ENCODE measurements around the gene ADIRF.
"Not testable (repeated sequence)": the region's sequence is repeated elsewhere in the genome, so short reads cannot be mapped to it uniquely, and the experiment has no call there.

The ADIRF gene

DNA sequence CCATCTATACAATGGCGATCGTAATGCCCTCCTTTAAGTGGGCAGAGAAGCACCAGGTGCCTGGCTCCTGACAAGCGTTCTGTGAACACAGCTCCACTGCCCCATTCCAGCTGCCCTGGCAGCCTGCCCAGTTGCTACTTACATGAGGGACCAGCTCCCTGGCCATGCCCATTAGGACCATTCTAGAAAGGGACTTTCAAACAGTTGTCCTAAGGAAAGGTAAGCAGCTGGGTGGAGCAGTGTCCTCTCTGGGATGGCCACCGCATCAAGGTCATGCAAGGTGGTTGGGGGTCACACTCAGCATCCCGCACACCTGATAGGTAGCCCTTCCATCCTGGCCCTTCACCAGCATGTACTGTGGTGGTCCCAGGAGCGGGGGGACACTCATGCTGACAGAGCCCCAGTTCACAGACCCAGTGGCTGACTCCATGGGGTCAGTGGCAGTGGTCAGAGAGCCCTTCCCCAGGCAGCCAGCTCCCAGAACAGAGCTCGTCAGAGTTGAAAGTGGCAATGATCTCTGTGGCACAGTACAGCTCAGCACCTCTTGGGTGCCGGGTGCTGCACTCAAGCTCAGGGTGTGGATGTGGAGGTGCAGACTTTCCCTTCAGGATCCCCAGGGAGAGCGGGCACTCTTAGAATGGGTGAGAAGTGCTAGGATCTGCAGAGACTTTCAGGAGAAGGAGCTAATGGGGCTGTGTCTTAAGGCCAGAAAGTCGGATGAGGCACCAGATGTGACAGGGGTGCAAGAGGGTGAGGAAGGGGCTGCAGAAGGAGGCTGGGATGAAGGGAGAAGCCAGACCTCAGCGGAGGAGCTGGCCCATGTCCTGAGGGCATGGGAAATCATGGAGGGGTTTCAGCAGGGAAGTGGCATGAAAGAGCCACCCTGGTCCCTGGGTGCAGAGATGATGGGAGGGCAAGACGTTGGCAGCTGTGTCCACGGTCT is 21.8 kb upstream of the ADIRF start:
- no peak for DNase-seq (ENCODE audit: low read depth, low spot score)

DNA sequence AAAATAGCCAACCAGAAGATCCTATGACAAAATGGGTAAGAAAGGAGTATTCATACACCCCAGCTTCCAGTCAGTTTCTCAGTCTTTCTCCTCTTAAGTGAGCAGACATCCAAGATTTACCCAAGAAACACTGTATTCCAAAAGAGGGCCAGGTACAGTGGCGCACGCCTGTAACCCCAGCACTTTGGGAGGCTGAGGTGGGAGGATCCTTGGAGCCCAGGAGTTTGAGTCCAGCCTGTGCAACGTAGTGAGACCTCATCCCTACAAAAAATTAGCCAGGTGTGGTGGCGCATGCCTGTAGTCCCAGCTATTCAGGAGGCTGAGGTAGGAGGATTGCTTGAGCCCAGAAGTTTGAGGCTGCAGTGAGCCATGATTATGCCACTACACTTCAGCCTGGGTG is 20.5 kb upstream of the ADIRF start:
- not testable (repeated sequence) for DNase-seq (ENCODE audit: low read depth, low spot score)

DNA sequence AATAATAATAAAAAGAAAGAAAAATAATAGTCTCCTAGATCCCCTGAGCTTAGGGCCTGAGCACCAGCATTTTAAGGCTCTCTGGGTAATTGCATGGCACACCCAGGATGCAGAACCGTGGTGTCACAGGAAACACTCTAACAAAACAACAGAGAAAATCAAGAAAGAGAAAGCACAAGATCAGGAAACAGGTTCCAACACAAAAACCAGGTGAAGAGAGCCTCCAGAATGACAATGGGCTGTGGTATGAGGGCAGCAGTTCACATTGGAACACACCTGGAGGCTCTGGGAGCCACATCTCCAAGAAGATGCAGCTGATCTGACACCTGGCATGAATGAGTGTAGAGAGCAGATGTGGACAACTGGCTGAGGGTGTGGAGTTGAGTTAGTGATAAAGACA is 17.9 kb upstream of the ADIRF start:
- no peak for DNase-seq (ENCODE audit: low read depth, low spot score)

DNA sequence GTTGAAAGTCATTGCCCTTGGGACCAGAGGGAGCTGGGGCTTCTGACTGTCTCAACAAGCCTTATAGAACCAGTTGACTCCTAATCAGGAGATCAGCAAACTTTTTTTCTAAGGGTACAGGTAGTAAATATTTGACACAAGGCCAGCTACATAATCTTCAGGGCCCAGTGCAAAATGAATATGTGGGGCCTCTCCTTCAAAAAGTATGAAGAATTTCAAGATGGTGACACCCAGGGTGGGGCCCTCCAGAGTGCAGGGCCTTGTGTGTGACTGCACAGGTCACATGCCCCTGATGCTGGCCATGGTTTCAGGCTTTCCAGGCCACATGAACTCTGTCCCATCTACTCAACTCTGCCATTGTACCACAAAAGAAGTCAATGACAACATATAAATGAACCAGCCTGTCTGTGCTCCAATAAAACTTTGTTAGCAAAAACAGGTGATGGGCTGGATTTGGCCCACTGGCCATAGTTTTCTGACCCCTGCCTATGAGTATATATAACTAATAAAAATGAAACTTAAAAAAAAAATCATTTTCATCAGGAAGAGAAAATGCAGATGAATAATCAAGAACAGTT is 17.0 kb upstream of the ADIRF start:
- DNase-seq (ENCODE audit: low read depth, low spot score): no peak

DNA sequence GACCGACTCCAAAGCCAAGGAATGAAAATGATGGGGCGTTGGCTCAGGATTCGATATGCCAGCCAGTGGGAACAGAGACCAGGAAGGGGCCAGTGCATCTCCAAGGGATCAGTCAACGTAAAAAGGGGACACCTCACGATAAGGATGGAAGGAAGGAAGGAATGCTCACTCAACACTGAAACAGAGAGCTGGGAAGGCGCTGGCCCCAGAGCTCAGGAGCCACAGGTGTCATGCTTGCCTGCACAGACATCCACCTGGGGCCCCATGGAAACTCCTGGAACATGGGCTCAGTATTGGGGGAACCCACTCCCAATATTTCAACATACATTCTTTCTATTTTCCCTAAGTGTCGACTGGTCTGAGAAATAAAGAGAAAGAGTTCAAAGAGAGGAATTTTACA is 16.2 kb upstream of the ADIRF start:
- no peak for DNase-seq (ENCODE audit: low read depth, low spot score)

DNA sequence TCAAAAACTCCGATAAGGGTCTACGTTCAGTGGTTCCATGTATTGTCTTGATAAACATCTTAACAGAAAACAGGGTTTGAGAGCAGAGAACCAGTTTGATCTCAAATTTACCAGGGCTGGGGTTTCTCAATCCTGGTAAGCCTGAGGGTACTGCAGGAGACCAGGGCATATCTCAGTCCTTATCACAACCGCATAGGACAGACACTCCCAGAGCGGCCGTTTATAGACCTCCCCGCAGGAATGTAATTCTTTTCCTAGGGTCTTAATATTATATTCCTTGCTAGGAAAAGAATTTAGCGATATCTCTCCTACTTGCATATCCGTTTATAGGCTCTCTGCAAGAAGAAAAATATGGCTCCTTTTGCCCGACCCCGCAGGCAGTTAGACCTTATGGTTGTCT is 15.6 kb upstream of the ADIRF start:
- not testable (repeated sequence) for DNase-seq (ENCODE audit: low read depth, low spot score)

DNA sequence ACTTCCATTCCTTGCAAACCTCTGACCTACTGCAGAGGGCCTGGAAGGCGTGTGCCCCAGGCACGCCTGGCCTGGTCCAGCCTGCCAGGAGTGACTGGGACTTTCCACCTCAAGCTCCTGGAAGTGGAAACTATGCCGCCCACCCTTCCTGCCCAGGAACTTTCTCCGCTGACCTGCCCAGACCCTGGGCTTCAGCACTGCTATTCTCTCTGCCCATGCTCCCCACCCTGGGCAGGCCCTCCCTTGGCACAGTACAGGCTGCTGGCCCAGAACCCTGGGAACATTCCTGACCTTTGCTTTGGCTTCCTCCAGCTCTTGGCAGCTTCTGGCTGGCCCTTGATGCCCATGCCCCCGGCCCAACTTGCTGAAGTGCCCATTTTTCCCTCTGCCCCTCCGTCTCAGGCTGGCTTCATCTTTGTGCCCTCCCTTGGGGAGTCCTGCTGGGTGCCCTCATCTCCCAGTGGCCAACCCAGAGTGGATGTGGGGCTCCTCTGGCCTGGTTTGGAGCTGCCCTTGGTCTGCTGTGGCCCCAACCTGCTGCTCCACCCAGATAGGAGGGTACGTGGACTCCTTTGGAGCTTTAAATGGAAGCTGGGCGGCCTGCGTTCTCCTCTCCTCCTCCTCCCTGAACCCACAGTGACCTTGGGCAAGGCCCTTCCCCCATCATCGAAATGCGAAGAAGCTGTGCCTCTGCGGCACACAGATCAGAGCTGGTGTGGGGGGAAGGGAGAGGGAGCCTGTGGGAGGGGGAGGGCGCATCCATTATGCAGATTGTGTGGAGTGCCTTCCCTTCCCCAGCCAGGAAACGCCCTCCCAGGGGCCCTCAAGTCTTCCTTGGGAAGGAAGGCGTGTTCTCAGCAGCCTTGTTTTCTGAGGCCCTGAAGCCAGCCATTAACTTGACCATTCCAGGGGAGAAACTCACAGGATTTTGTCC is 14.3 kb upstream of the ADIRF start:
- DNase-seq (ENCODE audit: low read depth, low spot score): no peak

DNA sequence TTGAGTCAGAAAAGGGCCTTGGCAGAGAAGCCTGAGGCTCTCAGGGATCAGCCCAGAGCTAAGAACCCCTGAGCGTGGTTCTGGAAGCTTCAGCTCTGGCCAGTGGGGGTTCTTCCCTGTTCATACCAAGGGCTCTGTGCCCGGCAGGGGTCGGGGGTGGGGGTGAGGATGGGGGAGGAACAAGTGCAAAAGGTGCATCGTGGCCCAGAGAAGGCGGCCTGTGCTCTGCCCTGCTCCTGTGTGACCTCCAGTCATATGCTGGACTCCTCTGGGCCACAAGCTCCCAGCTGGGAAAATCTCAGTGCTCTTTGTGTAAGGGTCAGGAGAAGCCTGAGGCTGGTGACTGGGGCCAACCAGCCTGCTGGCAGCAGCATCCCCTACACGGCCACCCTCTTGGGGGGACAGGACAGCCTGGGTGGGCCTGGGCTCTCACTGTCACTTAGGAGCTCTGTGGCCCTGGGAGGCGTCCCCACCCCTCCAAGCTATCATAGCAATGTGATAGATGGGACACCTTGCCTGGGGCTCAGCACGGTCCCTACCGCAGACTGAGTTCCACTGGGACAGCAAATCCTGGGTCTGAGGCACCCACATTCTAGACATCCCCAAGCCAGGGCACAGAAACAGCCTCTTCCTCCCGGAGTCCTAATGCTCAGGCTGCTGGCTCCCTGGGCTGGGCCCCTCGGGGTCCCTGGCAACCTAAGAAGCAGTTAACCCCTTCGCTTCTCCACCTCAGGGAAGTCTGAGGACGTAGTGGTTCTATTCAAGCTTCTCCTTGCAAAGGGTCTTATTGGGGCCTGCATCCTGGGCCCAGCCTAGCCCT is 13.4 kb upstream of the ADIRF start:
- DNase-seq (ENCODE audit: low read depth, low spot score): no peak

DNA sequence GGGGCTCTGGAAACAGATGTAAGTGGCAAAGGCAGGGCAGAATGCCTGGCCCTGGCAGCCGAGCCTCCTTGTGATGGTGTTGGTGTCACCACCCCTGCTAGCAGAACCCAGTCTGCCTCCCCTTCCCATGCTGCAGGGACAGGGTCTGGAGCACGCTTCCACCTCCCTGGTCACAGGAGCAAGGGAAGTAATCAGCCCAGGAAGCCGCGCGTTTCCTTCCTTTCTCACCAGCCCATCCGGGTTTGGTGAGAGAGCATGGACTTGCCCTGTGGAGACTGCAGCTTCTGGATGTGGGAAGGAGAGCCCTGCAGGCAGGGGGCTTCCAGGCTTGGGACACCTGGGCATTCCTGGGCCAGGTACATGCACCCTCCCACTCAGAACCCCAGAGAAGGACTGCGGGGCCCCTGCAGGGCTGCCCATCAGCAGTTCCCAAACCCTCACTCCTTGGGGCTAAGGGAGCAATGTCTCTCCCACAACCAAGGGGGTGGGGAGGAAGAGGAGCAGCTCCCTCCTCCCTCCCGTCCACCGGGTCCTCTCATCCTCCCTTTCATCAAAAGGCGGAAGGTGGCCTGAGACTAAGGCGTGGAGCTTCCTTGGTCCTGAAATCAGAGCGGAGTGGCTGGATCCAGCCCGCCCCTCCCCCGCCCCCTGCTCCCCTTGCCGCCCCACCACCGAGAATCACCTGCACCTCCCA is 12.6 kb upstream of the ADIRF start:
- no peak for DNase-seq (ENCODE audit: low read depth, low spot score)

DNA sequence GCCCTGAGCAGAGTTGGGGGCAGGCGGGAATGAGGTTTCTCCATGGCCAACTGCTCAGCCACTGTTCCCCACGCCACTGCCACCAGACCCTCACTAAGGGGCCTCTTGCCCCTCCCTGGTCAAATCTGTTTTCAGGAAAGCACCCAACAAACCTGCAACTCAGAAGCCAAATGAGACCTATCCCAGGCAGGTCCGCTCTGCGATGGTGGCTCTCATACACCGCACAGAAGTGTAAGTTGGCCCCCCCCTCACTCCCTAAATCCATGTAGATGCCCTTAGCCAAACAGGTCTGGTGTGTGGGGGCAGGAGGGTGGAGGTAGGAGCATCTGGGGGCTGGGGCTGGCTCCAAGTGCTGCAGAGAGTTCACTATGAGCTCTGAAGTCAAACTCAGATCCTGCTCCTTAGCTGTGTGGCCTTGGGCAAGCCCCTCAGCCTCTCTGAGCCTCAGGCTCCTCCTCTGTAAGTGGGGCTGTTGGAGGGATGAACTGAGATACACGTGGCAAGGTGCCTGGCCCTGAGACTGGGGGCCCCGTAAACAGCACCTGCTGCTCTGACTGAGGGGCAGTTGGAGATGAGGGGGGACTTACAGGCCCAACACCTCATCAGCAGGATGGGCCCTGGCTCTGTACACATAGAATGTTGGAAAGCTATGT is 12.0 kb upstream of the ADIRF start:
- DNase-seq (ENCODE audit: low read depth, low spot score): no peak

DNA sequence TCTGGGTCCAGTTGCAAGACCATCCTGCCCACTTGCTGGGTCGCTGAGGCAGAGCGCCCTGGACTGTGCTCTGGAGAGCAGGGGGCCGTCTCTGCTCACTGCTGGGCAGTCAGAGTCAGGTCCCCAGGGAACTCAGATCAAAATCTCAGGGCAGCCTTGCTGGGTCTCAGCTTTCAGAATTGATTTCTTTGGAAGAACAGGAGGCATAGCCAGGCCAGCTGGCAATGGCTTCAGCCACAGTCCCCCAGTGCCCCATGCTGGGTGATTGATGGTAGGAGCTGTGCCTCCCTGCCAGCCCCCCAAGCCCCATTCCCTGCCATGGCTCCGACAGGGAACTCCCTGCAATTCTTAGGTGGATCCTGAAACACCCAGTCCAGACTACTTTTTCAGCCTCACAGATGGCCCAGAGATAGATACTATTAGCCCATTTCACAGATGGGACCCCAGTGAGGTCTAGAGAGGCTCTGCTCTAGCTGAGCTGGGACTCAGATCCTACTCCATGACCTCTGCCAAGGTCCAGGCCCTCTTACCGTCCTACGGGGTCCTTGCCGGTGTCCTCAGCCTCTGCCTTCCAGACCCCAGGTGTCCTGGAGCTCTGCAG is 11.3 kb upstream of the ADIRF start:
- DNase-seq (ENCODE audit: low read depth, low spot score): no peak

DNA sequence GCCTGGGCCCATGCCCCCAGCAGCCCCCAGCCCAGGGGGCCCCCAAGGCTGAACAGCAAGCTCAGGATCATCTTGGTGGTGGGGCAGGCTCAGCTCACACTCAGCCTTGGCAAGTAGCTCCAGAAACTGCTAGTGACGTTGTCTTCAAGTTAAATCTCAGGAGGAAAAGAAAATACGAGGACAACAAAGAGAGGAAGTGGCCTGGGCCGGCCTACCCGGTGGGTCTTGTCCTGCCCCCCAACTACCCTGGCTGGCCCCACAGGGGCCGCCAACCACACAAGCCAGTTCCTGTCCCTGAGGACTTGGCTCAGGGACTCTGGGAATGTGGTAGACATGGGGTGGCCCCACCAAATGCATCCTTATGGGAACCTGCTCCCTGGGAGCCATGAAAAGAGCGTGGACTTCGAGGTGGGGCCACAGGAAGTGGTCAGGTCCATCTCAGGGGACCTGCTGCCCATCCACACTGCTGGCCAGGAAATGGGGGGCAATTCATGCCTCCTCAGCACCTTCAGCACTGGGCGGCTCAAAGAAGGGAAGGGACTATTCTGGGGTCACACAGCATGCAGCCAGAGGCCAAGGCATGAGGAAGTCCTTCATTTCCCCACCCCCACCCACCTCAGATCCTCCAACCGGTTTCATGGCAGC is 10.7 kb upstream of the ADIRF start, which contains the start of gene MMRN2:
Gene MMRN2 (minus strand): TSS at position 145 of the 645 bp plus-strand sequence. CDS start 74 bp downstream, at position 71.
- DNase-seq (ENCODE audit: low read depth, low spot score): no peak

DNA sequence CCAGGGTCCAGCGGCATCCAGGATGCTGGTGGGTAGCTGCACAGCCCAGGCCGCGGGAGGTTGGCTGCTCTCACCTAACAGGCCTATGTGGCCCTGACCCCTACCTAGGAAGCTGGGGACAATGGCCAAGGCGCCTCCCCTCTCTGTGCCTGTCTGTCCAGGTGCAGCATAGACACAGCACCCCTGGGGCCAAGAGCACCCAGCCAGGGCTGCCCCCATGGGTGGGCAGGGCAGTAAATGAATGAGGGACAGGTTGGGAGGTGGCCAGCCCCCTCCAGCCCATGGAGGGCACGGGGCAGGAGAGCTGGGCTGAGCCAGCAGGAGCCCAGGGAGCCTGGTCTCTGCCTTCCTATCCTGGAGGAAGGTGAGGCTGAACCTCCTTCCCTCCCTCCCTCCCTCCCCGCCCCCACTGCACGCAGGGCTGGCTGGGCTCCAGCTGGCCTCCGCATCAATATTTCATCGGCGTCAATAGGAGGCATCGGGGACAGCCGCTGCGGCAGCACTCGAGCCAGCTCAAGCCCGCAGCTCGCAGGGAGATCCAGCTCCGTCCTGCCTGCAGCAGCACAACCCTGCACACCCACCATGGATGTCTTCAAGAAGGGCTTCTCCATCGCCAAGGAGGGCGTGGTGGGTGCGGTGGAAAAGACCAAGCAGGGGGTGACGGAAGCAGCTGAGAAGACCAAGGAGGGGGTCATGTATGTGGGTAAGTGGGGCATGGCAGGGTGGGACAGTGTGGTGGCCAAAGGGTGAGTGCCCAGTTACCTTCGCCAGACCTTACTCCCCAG is 10.0 kb upstream of the ADIRF start, which contains the start of gene SNCG:
Gene SNCG (plus strand): TSS at position 484 of the 785 bp plus-strand sequence. CDS start 99 bp downstream, at position 583.
- DNase-seq (ENCODE audit: low read depth, low spot score): no peak

DNA sequence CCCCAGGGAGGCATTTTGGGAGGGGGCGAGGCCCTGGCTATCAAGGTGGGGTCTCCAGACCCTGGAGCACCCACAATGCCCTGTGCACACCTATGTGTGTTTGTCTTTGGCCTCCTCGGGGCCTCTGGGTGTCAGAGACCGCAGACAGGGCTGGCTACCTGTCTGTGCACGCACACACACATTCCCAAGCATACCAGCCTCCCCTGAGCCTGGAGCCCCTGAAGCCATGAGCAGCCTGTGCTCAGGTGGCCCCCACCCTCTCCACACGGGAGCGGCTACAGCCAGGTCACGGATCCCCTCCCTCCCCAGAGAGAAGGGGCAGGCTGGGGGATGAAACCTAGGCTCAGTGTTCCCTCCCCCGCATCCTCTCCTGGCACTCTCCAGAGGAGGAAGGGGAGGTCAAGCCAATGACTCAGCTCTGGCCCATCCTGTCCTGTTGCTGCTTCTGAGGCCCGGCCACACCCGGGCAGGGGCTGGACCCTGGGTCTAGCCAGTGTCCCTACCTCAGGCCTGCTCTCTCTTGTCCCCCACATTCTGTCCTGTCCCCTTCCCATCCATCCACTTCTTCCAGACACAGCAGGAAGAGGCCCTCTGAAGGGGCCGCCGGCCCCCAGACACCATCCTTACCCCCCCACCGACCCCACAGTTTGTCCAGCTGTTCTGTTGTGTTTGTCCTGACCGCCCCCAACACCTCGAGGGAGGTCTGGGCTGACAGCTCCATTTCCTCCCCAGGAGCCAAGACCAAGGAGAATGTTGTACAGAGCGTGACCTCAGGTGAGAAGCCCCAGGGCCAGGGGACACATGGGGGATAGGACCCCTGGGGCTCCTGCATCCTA is 9.2 kb upstream of the ADIRF start:
- DNase-seq (ENCODE audit: low read depth, low spot score): no peak

DNA sequence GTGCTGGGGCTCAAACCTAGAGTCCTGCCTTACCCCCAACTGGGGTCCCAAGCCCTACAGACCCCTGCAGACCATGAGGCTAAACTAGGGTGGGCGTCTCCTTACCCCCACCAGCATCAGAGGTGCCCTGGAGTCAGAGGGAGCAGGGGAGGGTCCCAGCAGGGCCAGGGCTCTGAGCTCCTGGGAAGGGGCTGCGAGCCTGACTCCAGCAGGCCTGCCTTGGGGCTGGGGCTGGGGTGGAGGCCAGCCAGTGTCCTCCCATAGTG is 8.6 kb upstream of the ADIRF start:
- DNase-seq (ENCODE audit: low read depth, low spot score): no peak

DNA sequence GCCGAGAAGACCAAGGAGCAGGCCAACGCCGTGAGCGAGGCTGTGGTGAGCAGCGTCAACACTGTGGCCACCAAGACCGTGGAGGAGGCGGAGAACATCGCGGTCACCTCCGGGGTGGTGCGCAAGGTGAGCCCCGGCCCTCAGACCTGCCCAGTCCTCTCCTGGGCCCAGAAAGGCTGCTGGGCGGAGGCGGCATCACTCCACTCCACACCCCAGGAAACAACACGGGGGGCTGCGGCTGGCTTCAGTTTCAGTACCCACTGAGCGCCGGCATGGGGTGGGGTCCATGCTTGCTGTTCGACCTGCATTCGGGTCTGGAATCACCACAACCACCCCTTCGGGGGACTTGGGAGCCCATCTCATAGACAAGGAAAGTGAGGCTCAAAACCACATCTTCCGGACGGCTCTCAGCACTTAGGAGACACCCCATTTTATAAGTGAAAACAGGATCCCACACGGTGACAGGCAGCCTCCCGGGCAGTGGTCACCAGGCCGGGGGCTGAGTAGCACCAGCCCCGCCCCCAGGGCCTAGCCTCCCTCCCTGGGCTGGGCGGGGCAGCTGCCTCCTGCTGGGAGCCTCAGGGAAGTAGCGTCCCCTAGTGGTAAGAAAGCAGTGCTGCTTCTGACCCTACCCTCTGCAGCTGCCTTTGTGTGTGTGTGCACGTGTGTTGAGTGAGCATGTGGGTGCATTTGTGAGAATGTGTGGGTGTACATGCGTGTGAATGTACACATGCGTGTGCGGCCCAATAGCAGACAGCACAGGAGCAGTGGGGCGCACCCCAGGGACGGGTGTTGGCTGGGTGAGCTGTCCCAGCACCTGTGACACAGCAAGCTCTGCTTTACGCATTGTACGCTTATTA is 8.0 kb upstream of the ADIRF start:
- no peak for DNase-seq (ENCODE audit: low read depth, low spot score)
